ENCODE results near the gene EML6.

The EML6 gene

GRCh38 chr2:54969295-54969939 is 246.0 kb downstream of the EML6 start:
- peaks cover 6% of the 10 kb centered on the region for H3K36me3 ChIP-seq (replicated peaks; ENCODE audit: low read depth, low read length)

GRCh38 chr2:54969940-54970338 is 246.5 kb downstream of the EML6 start:
- Histone ChIP-seq H3K36me3 (replicated peaks; ENCODE audit: low read depth, low read length) (peaks cover 6% of the 10 kb centered on the region), H3K4me3 (ENCODE audit: low read length) (no peak overlapping the region)

More at GRCh38 chr2:54969295-54969939, 246.0 kb downstream of the EML6 start:
- H3K27ac ChIP-seq (ENCODE audit: low read length), result no peak overlapping the region
- no peak overlapping the region for H3K9ac ChIP-seq (ENCODE audit: low read length)
- H3K9me3 ChIP-seq (ENCODE audit: insufficient read depth, low read length), result no peaks in the 10 kb centered on the region
- H3K4me2 ChIP-seq (ENCODE audit: low read length), result no peak overlapping the region
- H2AFZ ChIP-seq (ENCODE audit: low read depth, low read length), result no peak overlapping the region
- no peaks in the 10 kb centered on the region for H3K79me2 ChIP-seq (ENCODE audit: low read length)
- 0 out of 2 replicates have a peak, but pooled peaks cover 10% of the 10 kb centered on the region for H4K20me1 ChIP-seq (ENCODE audit: insufficient read depth, low read length)
- TF ChIP-seq, protein P1, sequence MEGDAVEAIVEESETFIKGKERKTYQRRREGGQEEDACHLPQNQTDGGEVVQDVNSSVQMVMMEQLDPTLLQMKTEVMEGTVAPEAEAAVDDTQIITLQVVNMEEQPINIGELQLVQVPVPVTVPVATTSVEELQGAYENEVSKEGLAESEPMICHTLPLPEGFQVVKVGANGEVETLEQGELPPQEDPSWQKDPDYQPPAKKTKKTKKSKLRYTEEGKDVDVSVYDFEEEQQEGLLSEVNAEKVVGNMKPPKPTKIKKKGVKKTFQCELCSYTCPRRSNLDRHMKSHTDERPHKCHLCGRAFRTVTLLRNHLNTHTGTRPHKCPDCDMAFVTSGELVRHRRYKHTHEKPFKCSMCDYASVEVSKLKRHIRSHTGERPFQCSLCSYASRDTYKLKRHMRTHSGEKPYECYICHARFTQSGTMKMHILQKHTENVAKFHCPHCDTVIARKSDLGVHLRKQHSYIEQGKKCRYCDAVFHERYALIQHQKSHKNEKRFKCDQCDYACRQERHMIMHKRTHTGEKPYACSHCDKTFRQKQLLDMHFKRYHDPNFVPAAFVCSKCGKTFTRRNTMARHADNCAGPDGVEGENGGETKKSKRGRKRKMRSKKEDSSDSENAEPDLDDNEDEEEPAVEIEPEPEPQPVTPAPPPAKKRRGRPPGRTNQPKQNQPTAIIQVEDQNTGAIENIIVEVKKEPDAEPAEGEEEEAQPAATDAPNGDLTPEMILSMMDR (IDR thresholded peaks at IDR 0.05; ENCODE audit: low read depth, low read length), result no peak
- no peak for TF ChIP-seq EZH2phosphoT487 (IDR thresholded peaks at IDR 0.05; ENCODE audit: low read depth)
- no peak overlapping the region for H3K4me3 ChIP-seq (ENCODE audit: low read length)
- H3K27me3 ChIP-seq (ENCODE audit: low read depth, low read length), result no peaks in the 10 kb centered on the region
- H3K4me1 ChIP-seq (ENCODE audit: low read length), result no peaks in the 10 kb centered on the region

DNA sequence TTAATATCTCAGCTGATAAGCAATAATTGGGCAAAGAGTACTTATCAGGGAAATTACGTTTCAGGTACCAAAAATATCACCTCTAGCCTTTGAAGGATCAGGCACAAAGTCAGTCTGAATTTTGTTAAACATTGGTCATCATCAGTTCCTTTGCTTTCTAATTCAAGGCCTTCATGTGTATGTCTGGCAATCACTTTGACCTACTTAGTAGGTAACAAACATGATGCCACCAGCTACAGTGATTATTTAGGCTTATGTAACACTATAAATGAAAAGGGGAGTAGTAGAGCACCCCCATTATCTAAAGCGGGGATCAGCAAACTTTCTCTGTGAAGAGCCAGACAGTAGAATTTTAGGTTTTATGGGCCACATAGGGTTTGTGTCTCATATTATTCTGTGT is 251.7 kb downstream of the EML6 start:
- H3K4me3 ChIP-seq (ENCODE audit: low read length), result no peak overlapping the region
- no peak overlapping the region for H3K27ac ChIP-seq (ENCODE audit: low read length)
- TF ChIP-seq, protein P1 (IDR thresholded peaks at IDR 0.05; ENCODE audit: low read depth, low read length), result no peak
- TF ChIP-seq EZH2phosphoT487 (IDR thresholded peaks at IDR 0.05; ENCODE audit: low read depth), result no peak
- no peak overlapping the region for H3K4me2 ChIP-seq (ENCODE audit: low read length)
- H3K9ac ChIP-seq (ENCODE audit: low read length), result no peak overlapping the region
- H3K27me3 ChIP-seq (ENCODE audit: low read depth, low read length), result no peaks in the 10 kb centered on the region
- H4K20me1 ChIP-seq (ENCODE audit: insufficient read depth, low read length), result peaks cover 24% of the 10 kb centered on the region
- no peaks in the 10 kb centered on the region for H3K9me3 ChIP-seq (ENCODE audit: insufficient read depth, low read length)
- no peaks in the 10 kb centered on the region for H3K4me1 ChIP-seq (ENCODE audit: low read length)
- peaks cover 6% of the 10 kb centered on the region for H3K36me3 ChIP-seq (replicated peaks; ENCODE audit: low read depth, low read length)
- no peaks in the 10 kb centered on the region for H3K79me2 ChIP-seq (ENCODE audit: low read length)
- H2AFZ ChIP-seq (ENCODE audit: low read depth, low read length), result no peak overlapping the region

More at GRCh38 chr2:54969940-54970338, 246.5 kb downstream of the EML6 start:
- Histone ChIP-seq H3K9me3 (ENCODE audit: insufficient read depth, low read length) (no peaks in the 10 kb centered on the region), H3K79me2 (ENCODE audit: low read length) (no peaks in the 10 kb centered on the region), H2AFZ (ENCODE audit: low read depth, low read length) (no peak overlapping the region), H3K27ac (ENCODE audit: low read length) (no peak overlapping the region), H3K9ac (ENCODE audit: low read length) (no peak overlapping the region), H3K27me3 (ENCODE audit: low read depth, low read length) (no peaks in the 10 kb centered on the region), H3K4me1 (ENCODE audit: low read length) (no peaks in the 10 kb centered on the region), H4K20me1 (ENCODE audit: insufficient read depth, low read length) (0 out of 2 replicates have a peak, but pooled peaks cover 10% of the 10 kb centered on the region), H3K4me2 (ENCODE audit: low read length) (no peak overlapping the region)
- TF ChIP-seq, protein P1 (IDR thresholded peaks at IDR 0.05; ENCODE audit: low read depth, low read length), result no peak

GRCh38 chr2:54975598-54976492 is 252.4 kb downstream of the EML6 start:
- no peak overlapping the region for H3K4me2 ChIP-seq (ENCODE audit: low read length)
- H3K27ac ChIP-seq (ENCODE audit: low read length), result no peak overlapping the region
- TF ChIP-seq, protein P1 (IDR thresholded peaks at IDR 0.05; ENCODE audit: low read depth, low read length), result no peak
- no peak for TF ChIP-seq EZH2phosphoT487 (IDR thresholded peaks at IDR 0.05; ENCODE audit: low read depth)
- peaks cover 24% of the 10 kb centered on the region for H4K20me1 ChIP-seq (ENCODE audit: insufficient read depth, low read length)
- H3K9me3 ChIP-seq (ENCODE audit: insufficient read depth, low read length), result no peaks in the 10 kb centered on the region
- no peaks in the 10 kb centered on the region for H3K79me2 ChIP-seq (ENCODE audit: low read length)
- H2AFZ ChIP-seq (ENCODE audit: low read depth, low read length), result no peak overlapping the region
- no peak overlapping the region for H3K9ac ChIP-seq (ENCODE audit: low read length)
- H3K36me3 ChIP-seq (replicated peaks; ENCODE audit: low read depth, low read length), result peaks cover 1% of the 10 kb centered on the region
- no peaks in the 10 kb centered on the region for H3K27me3 ChIP-seq (ENCODE audit: low read depth, low read length)
- no peak overlapping the region for H3K4me3 ChIP-seq (ENCODE audit: low read length)
- no peaks in the 10 kb centered on the region for H3K4me1 ChIP-seq (ENCODE audit: low read length)
